K562 (cell line): Measurements from ENCODE around the gene LBX1. TPM values are rescaled to one million over a fixed set of nuclear protein-coding genes. Genes with fewer than 3 reads are reported as not detected.

Experiments
- ATAC-seq: fragments of 200-7000 bp; cut with Tn5 transposase; 3 replicates; pipeline ENCODE4 v1.9.1; 2020; ENCODE audit warnings: moderate library complexity
- BruUV-seq: library from RNA; stranded (reverse); fragments of 400-500 nt; replicated peaks from 2 replicates; lab custom pipeline; 2021; lab: Mats Ljungman, UMichigan
- CTCF ChIA-PET: fragments of 300-600 bp; formaldehyde crosslinking; extraction: SDS; loops from one replicate; lab custom pipeline; 2021; ENCODE audit warnings: low intra/inter-chr PET ratio; lab: Yijun Ruan, JAX
- POLR2A ChIA-PET: fragments of 300-600, 350-650 bp; sonication (Branson Sonifier 250); formaldehyde crosslinking; extraction: SDS; loops from one replicate; lab custom pipeline; 2021; ENCODE audit warnings: antibody characterized with exemption, inconsistent platforms; lab: Yijun Ruan, JAX
- DNase-seq, 4 experiments: peaks; one replicate each; pipeline versions ENCODE4 v3.0.0 to v3.0.0-alpha.2; 2011 to 2018; ENCODE audit warnings: low spot score in 3 of 4, mixed read lengths in 3 of 4; ENCODE audit errors: extremely low read depth in 1 of 4
- FAIRE-seq: peaks from 2 replicates; lab custom pipeline; 2011; peaks lifted over from hg19 to GRCh38; lab: Jason Lieb, UNC
- H2AFZ ChIP-seq: 2 replicates; pipeline ENCODE4 v1.6.0; 2011; ENCODE audit warnings: low read depth, low read length, control low read depth, inconsistent platforms
- H3K27ac ChIP-seq: fragments of 200-600 bp; 3 replicates; pipeline ENCODE4 v1.8.0; 2011; ENCODE audit warnings: low read depth, mild to moderate bottlenecking, control low read depth, inconsistent platforms, low read length, moderate library complexity, mixed read lengths; ENCODE audit errors: extremely low read depth
- H3K27me3 ChIP-seq, 2 experiments: fragments of 300-600 bp in 1 of 2; 2 replicates in 1 of 2; 3 replicates in 1 of 2; pipeline versions ENCODE4 v1.6.0 to v1.8.0; 2011; ENCODE audit warnings: inconsistent platforms in 2 of 2, low read length in 2 of 2, mild to moderate bottlenecking in 1 of 2, mixed read lengths in 1 of 2, moderate library complexity in 1 of 2; ENCODE audit not compliant: control insufficient read depth in 2 of 2, insufficient read depth in 2 of 2
- H3K36me3 ChIP-seq: fragments of 300-600 bp; 3 replicates; pipeline ENCODE4 v1.8.0; 2011; ENCODE audit warnings: mild to moderate bottlenecking, low read length, inconsistent platforms; ENCODE audit not compliant: control insufficient read depth, insufficient read depth
- H3K4me1 ChIP-seq, 2 experiments: fragments of 200-600 bp in 1 of 2; replicated peaks in 1 of 2; 2 replicates in 1 of 2; 3 replicates in 1 of 2; pipeline versions ENCODE4 v1.5.1 to v1.8.0; 2011; ENCODE audit warnings: inconsistent platforms in 2 of 2, low read length in 2 of 2, mild to moderate bottlenecking in 1 of 2, mixed read lengths in 1 of 2, moderate library complexity in 1 of 2; ENCODE audit not compliant: control insufficient read depth in 2 of 2, insufficient read depth in 2 of 2
- H3K4me2 ChIP-seq: 2 replicates; pipeline ENCODE4 v1.6.1; 2011; ENCODE audit warnings: low read length, control low read depth, inconsistent platforms, mixed read lengths; ENCODE audit not compliant: insufficient read depth
- H3K4me3 ChIP-seq: fragments of 200-600 bp; sonication (generic), shearing (Covaris generic); 2 replicates; pipeline ENCODE4 v1.5.1; 2016; ENCODE audit warnings: control low read depth, inconsistent platforms
- H3K79me2 ChIP-seq: fragments of 200-600 bp; 3 replicates; pipeline ENCODE4 v1.8.0; 2011; ENCODE audit warnings: low read length, inconsistent platforms; ENCODE audit not compliant: control insufficient read depth, insufficient read depth
- H3K9ac ChIP-seq, 2 experiments: 2 replicates each; pipeline versions ENCODE4 v1.6.0 to v1.6.1; 2011; ENCODE audit warnings: low read depth in 2 of 2, low read length in 2 of 2, control low read depth in 1 of 2, inconsistent platforms in 1 of 2, mild to moderate bottlenecking in 1 of 2, mixed read lengths in 1 of 2; ENCODE audit not compliant: insufficient read depth in 1 of 2
- H3K9me1 ChIP-seq: one replicate; pipeline ENCODE4 v1.6.0; 2011; ENCODE audit warnings: inconsistent platforms, mild to moderate bottlenecking, low read length, moderate library complexity; ENCODE audit not compliant: control insufficient read depth, insufficient read depth
- H3K9me3 ChIP-seq: replicated peaks from 2 replicates; pipeline ENCODE4 v1.5.1; 2011; ENCODE audit warnings: low read depth, low read length, inconsistent platforms; ENCODE audit not compliant: control insufficient read depth, insufficient read depth
- H4K20me1 ChIP-seq: replicated peaks from 2 replicates; pipeline ENCODE4 v1.6.1; 2011; ENCODE audit warnings: low read length, inconsistent platforms, mixed read lengths; ENCODE audit not compliant: control insufficient read depth, insufficient read depth
- NFIC ChIP-seq: fragments of 450-650 bp; IDR thresholded peaks from 2 replicates; pipeline ENCODE4 v1.6.1; 2017; ENCODE audit warnings: mild to moderate bottlenecking, inconsistent platforms
- NFYB ChIP-seq: IDR thresholded peaks from 2 replicates; pipeline ENCODE4 v1.6.1; 2011; ENCODE audit warnings: mild to moderate bottlenecking, moderate library complexity; ENCODE audit not compliant: insufficient read length; ENCODE audit errors: extremely low read depth
- RFX1 ChIP-seq: fragments of 450-650 bp; IDR thresholded peaks from 2 replicates; pipeline ENCODE4 v1.6.1; 2016; ENCODE audit warnings: mild to moderate bottlenecking, moderate library complexity
- ZFPM2 ChIP-seq: fragments of 250-450 bp; sonication (Bioruptor Pico); IDR thresholded peaks from 2 replicates; pipeline ENCODE4 v1.5.1; 2022; ENCODE audit warnings: mild to moderate bottlenecking
- WGBS: fragments of 100-300 bp; shearing (Covaris generic); methylation state at CpG from one replicate; pipeline ENCODE4 v1.1.6; 2016; ENCODE audit warnings: low coverage, mixed read lengths; ENCODE audit not compliant: insufficient coverage; ENCODE audit errors: missing lambda C conversion rate; 5-methylcytosine and 5-hydroxymethylcytosine counted together
- in situ Hi-C: fragments of 300-500 bp; cut with MboI; formaldehyde crosslinking; loops from 4 replicates; pipeline ENCODE4 v1.15.0; 2018; ENCODE audit warnings: inconsistent platforms, mixed read lengths
- intact Hi-C: fragments of 100-400 bp; cut with micrococcal nuclease; formaldehyde crosslinking; loops from 2 replicates; pipeline ENCODE4 v1.14.2; 2022
- polyA plus RNA-seq, 8 experiments: library from polyadenylated mRNA; depleted of rRNA in 4 of 8; stranded (reverse) in 5 of 8; unstranded in 3 of 8; fragments of >200 nt; fragmentation: Nextera tagmentation in 2 of 8; fragmentation: Illumina TruSeq in 1 of 8; extraction: Ambion mirVana in 2 of 8; extraction: Trizol in 1 of 8; gene quantifications; 2 replicates each; pipeline versions ENCODE4 v1.2.1 to v1.2.3, GENCODE V29; 2011 to 2014; ENCODE audit warnings: inconsistent platforms in 1 of 8, missing spikeins in 1 of 8
- total RNA-seq, 7 experiments: library from RNA; depleted of rRNA in 6 of 7; stranded (reverse); fragments of >200 nt in 6 of 7; fragmentation: Illumina TruSeq in 2 of 7; extraction: Trizol in 2 of 7; gene quantifications; 2 replicates each; pipeline versions ENCODE4 v1.2.1 to v1.2.3, GENCODE V29; 2011 to 2021; ENCODE audit warnings: low replicate concordance in 1 of 7

Gene LBX1
- total and polyA plus RNA-seq, 9 of the 15 experiments (the other 6 are each of a cell fraction or from before 2014, with no cell fraction given) = not detected

DNA sequence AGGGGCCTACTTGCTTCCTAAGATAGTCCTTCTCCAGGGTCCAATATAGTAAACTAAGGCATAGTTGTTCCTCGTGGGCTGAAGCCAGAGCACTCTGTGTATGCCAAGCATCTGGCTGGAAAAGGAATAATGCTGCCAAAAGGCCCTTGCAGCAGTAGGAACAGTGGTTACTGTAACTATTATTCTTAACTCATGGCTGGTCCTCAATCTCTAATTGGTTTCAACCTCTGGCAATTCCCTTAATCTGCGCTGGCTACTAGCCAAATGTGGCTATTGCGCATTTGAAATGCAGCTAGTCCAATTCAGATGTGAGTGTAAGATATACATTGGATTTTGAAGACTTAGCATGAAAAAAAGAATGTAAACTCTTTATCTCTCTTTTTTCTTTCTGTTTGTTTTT, 27.8 kb upstream of the LBX1 start:
- H3K79me2 ChIP-seq = no peaks in the 10 kb centered on the region
- 15% methylated on average over 3 of the region's 3 CpGs for WGBS
- no TSS peak for BruUV-seq
- FAIRE-seq = no peak
- TF ChIP-seq NFYB (no peak), NFIC (peak; percentile 49)
- no peak overlapping the region for H3K9ac ChIP-seq
- no peak overlapping the region for H3K27ac ChIP-seq
- no peak for ATAC-seq
- H2AFZ ChIP-seq = no peak overlapping the region
- H3K9me3 ChIP-seq = no peaks in the 10 kb centered on the region
- H4K20me1 ChIP-seq = no peaks in the 10 kb centered on the region
- H3K4me1 ChIP-seq = peaks cover 8% of the 10 kb centered on the region in 2 experiments; a peak in 2 of 5 replicates
- H3K4me2 ChIP-seq = no peak overlapping the region
- ChIA-PET CTCF (no interaction called here), POLR2A (no interaction called here)
- H3K36me3 ChIP-seq = no peaks in the 10 kb centered on the region
- no peak for DNase-seq
- no peaks in the 10 kb centered on the region for H3K9me1 ChIP-seq
- H3K4me3 ChIP-seq = no peak overlapping the region
- peaks cover 2 to 20% of the 10 kb centered on the region in 2 experiments; a peak in 3 of 5 replicates for H3K27me3 ChIP-seq
- intact Hi-C loops (no loop called here), in situ Hi-C loops (no loop called here)

- H3K27me3 ChIP-seq = peaks cover 2 to 22% of the 10 kb centered on the region in 2 experiments; a peak in 3 of 5 replicates
- ATAC-seq (no peak), DNase-seq (no peak), FAIRE-seq (no peak)
- H4K20me1 ChIP-seq = no peaks in the 10 kb centered on the region
- no peak overlapping the region for H3K27ac ChIP-seq
- in situ Hi-C loops = no loop called here
- ChIA-PET POLR2A (no interaction called here), CTCF (no interaction called here)
- no peaks in the 10 kb centered on the region for H3K79me2 ChIP-seq
- no TSS peak for BruUV-seq
- peaks cover 8% of the 10 kb centered on the region in 2 experiments; a peak in 2 of 5 replicates for H3K4me1 ChIP-seq
- H2AFZ ChIP-seq = no peak overlapping the region
- no peak overlapping the region for H3K9ac ChIP-seq
- 0% methylated on average over 1 of the region's 1 CpG for WGBS
- H3K9me1 ChIP-seq = no peaks in the 10 kb centered on the region
- H3K4me3 ChIP-seq = no peak overlapping the region
- no peak overlapping the region for H3K4me2 ChIP-seq
- TF ChIP-seq ZFPM2 (CRISPR knock-in tag) (no peak), RFX1 (peak; percentile 30; the same call in 1 of the 2 replicates)
- TF ChIP-seq, all 486 proteins: peak for 1
- no peaks in the 10 kb centered on the region for H3K9me3 ChIP-seq
- H3K36me3 ChIP-seq = no peaks in the 10 kb centered on the region
- intact Hi-C loops = no loop called here
Observed at GRCh38 chr10:101256387-101256786, 27.1 kb upstream of the LBX1 start.
